ENCODE measurements around the gene CAPN15.

CAPN15 gene

GRCh38 chr16:561413-561794, 33.9 kb downstream of the CAPN15 start:
- no peak for TF ChIP-seq CTCF (conservative IDR thresholded peaks at IDR 0.05; ENCODE audit: low read length)
- DNase-seq (ENCODE audit: low read depth) = no peak
- no peak overlapping the region for H3K4me3 ChIP-seq (ENCODE audit: low read length)

GRCh38 chr16:561957-562938, 34.7 kb downstream of the CAPN15 start:
- no peak overlapping the region for H3K4me3 ChIP-seq (ENCODE audit: low read length)
- no peak for DNase-seq (ENCODE audit: low read depth)
- no peak for TF ChIP-seq CTCF (conservative IDR thresholded peaks at IDR 0.05; ENCODE audit: low read length)

GRCh38 chr16:563072-563644, 35.6 kb downstream of the CAPN15 start:
- DNase-seq (ENCODE audit: low read depth) = no peak
- H3K4me3 ChIP-seq (ENCODE audit: low read length) = no peak overlapping the region
- no peak for TF ChIP-seq CTCF (conservative IDR thresholded peaks at IDR 0.05; ENCODE audit: low read length)

- no peak for TF ChIP-seq CTCF (conservative IDR thresholded peaks at IDR 0.05; ENCODE audit: low read length)
Measured at GRCh38 chr16:564690-565418, 37.3 kb downstream of the CAPN15 start.

GRCh38 chr16:565419-566330, 38.2 kb downstream of the CAPN15 start:
- no peak overlapping the region for H3K4me3 ChIP-seq (ENCODE audit: low read length)
- DNase-seq (ENCODE audit: low read depth) = no peak
- TF ChIP-seq CTCF (conservative IDR thresholded peaks at IDR 0.05; ENCODE audit: low read length) = no peak

More at GRCh38 chr16:564690-565418, 37.3 kb downstream of the CAPN15 start:
- no peak for DNase-seq (ENCODE audit: low read depth)
- H3K4me3 ChIP-seq (ENCODE audit: low read length) = no peak overlapping the region
